Natural killer cell treated with Interleukin-12 subunit alpha and Interleukin-12 subunit beta and Interleukin-15 and Interleukin-18, amount 100 ng/mL, for 72 hours (primary cell): ENCODE data around the gene CUX1. TPM values are rescaled to one million over a fixed set of nuclear protein-coding genes. Genes with fewer than 3 reads are reported as not detected.
A peak's percentile ranks its signal among the peaks of the same experiment; 100 is the strongest.

Experiments used
- ATAC-seq, 2 donors: fragments of 150-1000 bp; cut with Tn5 transposase in 1 of 2; sonication (Bioruptor Pico), chemical (Tn5 transposase) in 1 of 2; 2 replicates each; pipeline ENCODE4 v1.10.0; 2021
- DNase-seq: peaks from one replicate; pipeline ENCODE4 v3.0.0; 2022; ENCODE audit warnings: low spot score
- H3K27ac Mint-ChIP-seq, 2 donors: 1 replicate in 1 of 2; 2 replicates in 1 of 2; pipeline ENCODE4 v1.8.0; 2022; ENCODE audit warnings: mixed read lengths in 2 of 2, mild to moderate bottlenecking in 1 of 2, moderate library complexity in 1 of 2
- H3K27me3 Mint-ChIP-seq, 2 donors: 1 replicate in 1 of 2; 2 replicates in 1 of 2; pipeline ENCODE4 v1.8.0; 2022; ENCODE audit warnings: mixed read lengths in 2 of 2
- H3K36me3 Mint-ChIP-seq: one replicate; pipeline ENCODE4 v1.8.0; 2022; ENCODE audit warnings: mixed read lengths
- H3K4me1 Mint-ChIP-seq, 2 donors: 1 replicate in 1 of 2; 2 replicates in 1 of 2; pipeline ENCODE4 v1.8.0; 2022; ENCODE audit warnings: low read depth in 2 of 2, mixed read lengths in 2 of 2, mild to moderate bottlenecking in 1 of 2
- H3K4me3 Mint-ChIP-seq: one replicate; pipeline ENCODE4 v1.8.0; 2022; ENCODE audit warnings: mixed read lengths
- H3K9me3 Mint-ChIP-seq: 2 replicates; pipeline ENCODE4 v1.8.0; 2022; ENCODE audit warnings: mixed read lengths
- total RNA-seq, 2 donors: library from RNA; stranded (reverse); gene quantifications; one replicate each; pipeline ENCODE4 v1.2.3, GENCODE V29; 2022

The CUX1 gene
- total RNA-seq, 2 donors from 2014 or later = 25.2 to 28.5 TPM

DNA sequence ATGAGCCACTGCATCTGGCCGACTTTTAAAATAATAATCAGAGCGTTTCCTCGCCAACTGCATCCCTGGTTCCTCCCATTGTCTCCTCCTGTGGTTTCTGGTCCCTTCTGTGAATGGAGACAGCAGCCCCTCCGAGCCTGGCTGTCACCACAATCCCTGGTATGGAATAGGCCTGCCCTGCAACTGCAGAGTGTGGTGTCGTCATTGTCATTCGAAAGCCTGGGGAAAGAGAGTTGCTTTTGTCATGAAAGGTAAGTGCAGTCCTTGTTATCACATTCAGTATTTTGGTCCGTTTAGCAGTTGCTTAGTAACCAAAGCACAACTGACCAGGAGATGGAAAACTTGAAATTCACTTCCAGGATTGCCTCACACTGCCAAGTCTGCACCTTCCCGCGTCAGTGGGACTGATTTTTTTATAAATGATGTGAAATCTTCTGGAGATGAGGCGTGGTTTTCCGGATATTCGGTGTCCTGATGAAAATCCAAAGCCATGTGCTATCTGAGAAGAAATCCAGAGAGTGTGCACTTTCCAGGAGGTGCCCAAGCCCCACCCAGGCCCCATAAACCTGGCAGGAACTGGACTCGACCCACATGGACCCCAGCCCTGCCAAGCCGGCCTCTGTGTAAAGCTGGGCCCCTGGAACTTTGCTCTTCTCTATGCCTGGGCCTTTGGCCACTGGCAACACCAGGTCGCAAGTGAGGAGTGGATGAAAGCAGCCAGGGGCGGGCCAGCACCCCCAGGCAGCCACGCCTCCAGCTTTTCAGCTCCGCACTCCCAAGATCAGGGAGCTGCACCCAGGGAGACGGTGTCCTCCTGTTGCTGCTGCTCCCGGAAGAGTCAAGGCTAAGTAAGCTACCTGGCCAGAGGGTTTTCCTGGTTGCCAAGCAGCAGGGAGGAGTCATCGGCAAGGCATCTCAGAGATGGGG is 335.5 kb downstream of the CUX1 start:
- ATAC-seq (no peak), DNase-seq (no peak)
- Mint-ChIP-seq H3K9me3 (no peaks in the 10 kb centered on the region), H3K4me3 (no peak overlapping the region), H3K36me3 (peaks cover 5% of the 10 kb centered on the region), H3K27me3 (no peaks in the 10 kb centered on the region), H3K4me1 (peaks cover 0 to 2% of the 10 kb centered on the region in 2 donors), H3K27ac (no peak overlapping the region)

DNA sequence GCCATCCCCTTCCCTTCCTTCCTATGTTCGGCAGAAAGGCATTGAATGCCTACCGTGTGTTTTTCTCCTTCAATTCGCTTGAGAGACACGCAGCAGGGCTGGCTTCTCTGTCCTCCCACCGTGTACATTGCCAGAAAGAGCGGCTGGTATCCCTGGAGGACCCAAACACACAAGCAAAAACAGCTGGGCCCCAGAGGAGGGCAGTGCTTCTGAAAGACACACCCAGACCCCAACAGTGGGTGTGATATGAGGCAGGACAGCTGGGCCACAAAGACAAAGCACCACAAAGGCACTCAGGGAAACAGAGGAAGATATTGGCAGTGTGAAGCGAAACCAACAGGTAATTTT is 336.1 kb downstream of the CUX1 start:
- no peak for DNase-seq
- H3K27me3 Mint-ChIP-seq = no peaks in the 10 kb centered on the region
- no peak overlapping the region for H3K27ac Mint-ChIP-seq
- ATAC-seq = no peak
- peaks cover 5% of the 10 kb centered on the region for H3K36me3 Mint-ChIP-seq
- no peaks in the 10 kb centered on the region for H3K9me3 Mint-ChIP-seq
- H3K4me3 Mint-ChIP-seq = no peak overlapping the region
- H3K4me1 Mint-ChIP-seq = peaks cover 0 to 3% of the 10 kb centered on the region in 2 donors

DNA sequence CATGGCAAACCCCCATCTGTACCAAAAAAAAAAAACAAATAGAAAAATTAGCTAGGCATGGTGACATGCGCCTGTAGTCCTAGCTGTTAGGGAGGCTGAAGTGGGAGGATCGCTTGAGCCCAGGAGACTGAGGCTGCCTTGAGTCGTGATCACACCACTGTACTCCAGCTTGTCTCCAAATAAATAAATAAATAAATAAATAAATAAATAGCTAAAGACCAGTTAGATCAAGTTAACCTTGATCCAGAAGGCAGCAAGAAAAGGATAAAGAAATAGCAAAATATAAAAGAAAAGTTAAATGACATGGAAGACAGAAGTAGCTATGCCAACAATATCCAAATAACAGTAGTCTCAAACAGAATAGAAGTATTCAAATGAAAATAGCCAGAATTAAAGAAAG is 337.0 kb downstream of the CUX1 start:
- Mint-ChIP-seq H3K27me3 (no peaks in the 10 kb centered on the region), H3K4me3 (no peak overlapping the region), H3K9me3 (no peaks in the 10 kb centered on the region), H3K36me3 (peaks cover 5% of the 10 kb centered on the region), H3K4me1 (peaks cover 0 to 3% of the 10 kb centered on the region in 2 donors), H3K27ac (no peak overlapping the region)
- DNase-seq = no peak
- no peak for ATAC-seq

DNA sequence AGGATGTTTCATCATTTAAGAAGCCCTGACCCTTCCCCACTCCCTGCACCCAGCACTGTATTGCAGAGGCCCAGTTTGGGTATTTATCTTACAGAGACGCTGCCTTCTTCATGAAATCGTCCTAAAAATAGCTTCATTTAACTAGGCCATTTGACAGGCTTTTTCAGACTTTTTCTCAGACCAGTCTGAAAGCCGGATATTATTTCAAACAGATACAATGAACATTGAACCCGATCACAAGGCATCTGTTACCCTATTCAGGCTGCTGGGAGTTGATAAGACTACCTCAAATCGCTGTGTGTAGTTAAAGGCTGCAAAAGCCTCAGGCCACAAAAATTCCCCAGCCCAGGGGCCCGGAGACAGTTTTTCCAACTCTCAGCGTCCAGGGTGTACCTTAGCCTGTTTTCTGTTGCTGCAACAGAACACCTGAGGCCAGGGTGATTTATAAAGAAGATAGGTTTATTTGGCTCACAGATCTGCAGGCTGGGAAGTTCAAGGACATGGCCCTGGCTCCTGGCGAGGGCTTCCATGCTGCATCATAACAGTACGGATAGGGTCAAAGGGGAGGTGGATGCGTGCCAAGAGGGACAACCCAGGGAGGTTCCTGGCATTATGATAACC is 338.5 kb downstream of the CUX1 start:
- no peak for ATAC-seq
- H3K36me3 Mint-ChIP-seq = peaks cover 5% of the 10 kb centered on the region
- no peak overlapping the region for H3K27ac Mint-ChIP-seq
- H3K4me1 Mint-ChIP-seq = peaks cover 0 to 3% of the 10 kb centered on the region in 2 donors
- no peak for DNase-seq
- no peak overlapping the region for H3K4me3 Mint-ChIP-seq
- no peaks in the 10 kb centered on the region for H3K27me3 Mint-ChIP-seq
- no peaks in the 10 kb centered on the region for H3K9me3 Mint-ChIP-seq

DNA sequence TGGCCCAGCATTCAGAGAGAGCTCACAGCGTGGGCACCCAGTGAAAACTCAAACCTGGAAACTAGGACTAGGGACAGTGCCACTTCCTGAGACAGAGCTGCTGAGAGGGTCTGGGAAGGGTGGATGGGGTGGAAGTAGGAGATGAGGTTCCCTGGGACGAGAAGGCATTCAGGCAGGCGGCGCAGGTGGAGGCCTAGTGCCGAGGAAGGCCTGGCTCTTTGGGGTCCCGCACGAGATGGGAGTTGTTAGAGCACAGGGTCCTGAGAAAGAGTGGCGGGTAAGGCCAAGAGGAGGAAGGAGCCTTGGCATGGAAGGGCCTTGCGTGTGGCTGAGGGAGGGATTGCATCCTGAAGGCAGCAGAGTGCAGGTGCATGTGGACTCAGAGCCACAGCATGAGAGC is 339.4 kb downstream of the CUX1 start:
- DNase-seq (no peak), ATAC-seq (peak; percentile 9 to 20)
- H3K4me3 Mint-ChIP-seq = no peak overlapping the region
- H3K27me3 Mint-ChIP-seq = no peaks in the 10 kb centered on the region
- peaks cover 0 to 3% of the 10 kb centered on the region in 2 donors for H3K4me1 Mint-ChIP-seq
- H3K27ac Mint-ChIP-seq = no peak overlapping the region
- peaks cover 5% of the 10 kb centered on the region for H3K36me3 Mint-ChIP-seq
- no peaks in the 10 kb centered on the region for H3K9me3 Mint-ChIP-seq

DNA sequence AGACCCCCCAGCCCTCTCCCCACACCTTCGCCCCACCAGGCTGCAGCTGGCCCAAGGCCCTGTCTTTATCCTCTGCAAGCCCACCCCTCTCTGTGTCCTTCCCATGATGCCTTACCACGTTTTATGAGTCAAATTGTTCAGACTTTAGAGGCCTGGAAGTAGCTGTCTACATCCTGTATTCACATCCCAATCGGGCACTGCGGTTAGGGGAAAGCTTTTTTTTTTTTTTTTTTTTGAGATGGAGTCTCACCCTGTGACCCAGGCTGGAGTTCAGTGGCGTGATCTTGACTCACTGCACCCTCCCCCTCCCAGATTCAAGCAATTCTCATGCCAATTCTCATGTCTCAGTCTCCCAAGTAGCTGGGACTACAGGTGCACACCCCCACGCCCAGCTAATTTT is 347.7 kb downstream of the CUX1 start:
- Mint-ChIP-seq H3K4me3 (no peak overlapping the region), H3K27ac (no peak overlapping the region), H3K36me3 (no peaks in the 10 kb centered on the region), H3K27me3 (no peaks in the 10 kb centered on the region), H3K4me1 (no peaks in the 10 kb centered on the region), H3K9me3 (no peaks in the 10 kb centered on the region)
- DNase-seq (no peak), ATAC-seq (no peak)

DNA sequence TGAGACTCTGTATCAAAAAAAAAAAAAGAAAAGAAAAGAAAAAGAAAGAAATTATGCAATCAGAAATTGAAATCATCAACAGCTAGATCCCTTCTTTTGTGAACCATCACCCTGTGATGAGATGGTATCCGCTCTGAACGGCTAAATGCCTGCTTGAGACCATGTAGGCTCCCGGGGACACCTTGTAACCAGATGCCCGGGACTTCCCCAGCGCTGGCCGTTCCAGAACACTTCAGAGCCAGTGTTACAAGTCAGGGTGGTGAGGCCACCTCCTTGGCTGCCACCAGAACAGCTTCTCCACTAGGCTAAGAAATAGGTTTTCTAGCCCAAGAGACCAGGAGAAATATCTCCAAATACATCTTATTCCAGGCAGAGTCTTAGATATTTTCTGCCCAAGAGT is 349.8 kb downstream of the CUX1 start:
- no peaks in the 10 kb centered on the region for H3K36me3 Mint-ChIP-seq
- ATAC-seq = no peak

DNA sequence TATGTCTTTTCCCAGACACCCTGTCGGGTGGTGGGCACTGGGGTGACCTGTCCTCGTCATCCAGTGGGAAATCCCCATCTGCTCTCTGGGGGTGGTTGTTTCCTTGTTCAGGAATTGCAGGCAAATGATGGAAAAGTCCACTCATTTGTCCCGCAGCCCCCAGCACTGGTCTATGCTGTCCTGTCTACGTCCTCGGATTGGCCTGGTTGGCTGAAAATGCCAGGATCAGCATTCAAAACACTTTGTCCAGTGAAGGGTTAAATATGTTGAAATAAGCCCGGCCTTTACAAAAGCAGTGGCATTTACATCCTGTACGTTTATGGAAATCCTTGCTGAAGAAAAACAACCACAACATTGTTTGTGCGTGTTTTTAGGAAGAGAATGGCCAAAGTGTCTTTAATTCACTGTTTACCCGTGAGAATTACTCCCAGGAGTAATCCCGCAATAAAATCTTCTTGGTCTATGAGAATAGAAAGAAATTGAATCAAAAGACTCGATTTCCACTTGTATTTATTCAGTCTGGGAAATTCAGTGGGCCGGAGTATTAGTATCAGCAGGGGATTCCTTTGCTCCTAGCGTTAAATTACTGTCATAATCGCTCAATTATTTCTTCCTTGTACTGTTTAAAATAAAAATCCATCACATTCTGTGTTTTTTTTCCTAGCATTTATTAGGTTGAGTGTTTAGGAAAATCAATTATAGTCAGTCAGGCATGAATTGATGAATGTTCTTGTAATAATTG is 352.4 kb downstream of the CUX1 start:
- no peaks in the 10 kb centered on the region for H3K9me3 Mint-ChIP-seq
- H3K27me3 Mint-ChIP-seq = no peaks in the 10 kb centered on the region
- DNase-seq = no peak
- no peak overlapping the region for H3K27ac Mint-ChIP-seq
- H3K4me1 Mint-ChIP-seq = no peaks in the 10 kb centered on the region
- no peak overlapping the region for H3K4me3 Mint-ChIP-seq
- H3K36me3 Mint-ChIP-seq = no peaks in the 10 kb centered on the region
- no peak for ATAC-seq

More for the DNA sequence above, 349.8 kb downstream of the CUX1 start:
- Mint-ChIP-seq H3K4me1 (no peaks in the 10 kb centered on the region), H3K9me3 (no peaks in the 10 kb centered on the region), H3K27me3 (no peaks in the 10 kb centered on the region), H3K4me3 (no peak overlapping the region), H3K27ac (no peak overlapping the region)
- DNase-seq = no peak

DNA sequence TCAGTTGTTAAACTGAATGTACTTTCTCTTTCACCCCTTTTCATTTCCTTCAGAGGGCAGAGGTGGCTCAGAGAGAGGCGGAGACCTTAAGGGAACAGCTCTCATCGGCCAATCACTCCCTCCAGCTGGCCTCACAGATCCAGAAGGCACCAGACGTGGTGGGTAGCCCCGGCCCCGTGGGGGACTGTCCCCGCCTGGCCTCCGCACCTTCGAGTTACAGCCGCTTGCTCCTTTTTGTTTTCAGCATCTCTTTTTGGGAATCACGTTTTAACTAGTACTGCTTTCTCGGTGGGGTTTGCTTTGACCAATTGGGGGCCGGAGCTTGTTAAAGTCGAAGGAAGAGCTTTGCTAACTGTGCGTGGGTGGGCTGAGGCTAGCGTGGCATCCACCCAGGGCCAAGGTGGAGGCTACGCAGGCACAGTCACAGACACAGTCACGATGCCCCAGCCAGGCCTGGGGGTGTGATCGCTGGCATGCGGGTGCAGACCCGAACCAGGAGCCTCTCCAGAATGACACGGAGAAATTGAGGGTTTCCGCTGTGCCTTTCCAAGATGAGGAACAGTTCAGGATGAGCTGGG is 353.1 kb downstream of the CUX1 start:
- DNase-seq (no peak), ATAC-seq (no peak)
- Mint-ChIP-seq H3K27ac (no peak overlapping the region), H3K27me3 (no peaks in the 10 kb centered on the region), H3K9me3 (no peaks in the 10 kb centered on the region), H3K4me1 (no peaks in the 10 kb centered on the region), H3K36me3 (no peaks in the 10 kb centered on the region), H3K4me3 (no peak overlapping the region)

DNA sequence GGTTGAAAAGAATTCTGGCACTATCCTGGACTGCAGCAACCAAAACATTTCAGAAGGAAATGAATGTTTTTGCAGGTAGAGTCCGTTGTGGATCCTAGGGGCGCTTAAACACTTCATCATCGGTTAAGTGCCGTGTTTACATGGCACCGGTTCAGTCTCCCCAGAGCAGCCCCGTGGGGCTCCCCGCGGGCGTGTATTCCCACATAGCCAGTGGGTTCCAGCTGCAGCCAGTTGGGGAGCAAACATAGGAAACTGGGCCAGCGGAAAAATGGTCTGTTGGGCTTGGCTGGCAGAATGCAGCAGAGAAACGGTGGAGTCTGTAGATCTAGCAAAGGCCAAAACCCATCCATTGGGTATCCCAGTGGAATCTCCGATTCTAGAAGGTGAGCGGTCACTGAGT is 356.2 kb downstream of the CUX1 start:
- ATAC-seq = no peak
- H3K9me3 Mint-ChIP-seq = no peaks in the 10 kb centered on the region
- no peak overlapping the region for H3K27ac Mint-ChIP-seq
- DNase-seq = peak; percentile 16
- no peaks in the 10 kb centered on the region for H3K27me3 Mint-ChIP-seq
- no peak overlapping the region for H3K4me3 Mint-ChIP-seq
- H3K4me1 Mint-ChIP-seq = no peaks in the 10 kb centered on the region
- no peaks in the 10 kb centered on the region for H3K36me3 Mint-ChIP-seq

DNA sequence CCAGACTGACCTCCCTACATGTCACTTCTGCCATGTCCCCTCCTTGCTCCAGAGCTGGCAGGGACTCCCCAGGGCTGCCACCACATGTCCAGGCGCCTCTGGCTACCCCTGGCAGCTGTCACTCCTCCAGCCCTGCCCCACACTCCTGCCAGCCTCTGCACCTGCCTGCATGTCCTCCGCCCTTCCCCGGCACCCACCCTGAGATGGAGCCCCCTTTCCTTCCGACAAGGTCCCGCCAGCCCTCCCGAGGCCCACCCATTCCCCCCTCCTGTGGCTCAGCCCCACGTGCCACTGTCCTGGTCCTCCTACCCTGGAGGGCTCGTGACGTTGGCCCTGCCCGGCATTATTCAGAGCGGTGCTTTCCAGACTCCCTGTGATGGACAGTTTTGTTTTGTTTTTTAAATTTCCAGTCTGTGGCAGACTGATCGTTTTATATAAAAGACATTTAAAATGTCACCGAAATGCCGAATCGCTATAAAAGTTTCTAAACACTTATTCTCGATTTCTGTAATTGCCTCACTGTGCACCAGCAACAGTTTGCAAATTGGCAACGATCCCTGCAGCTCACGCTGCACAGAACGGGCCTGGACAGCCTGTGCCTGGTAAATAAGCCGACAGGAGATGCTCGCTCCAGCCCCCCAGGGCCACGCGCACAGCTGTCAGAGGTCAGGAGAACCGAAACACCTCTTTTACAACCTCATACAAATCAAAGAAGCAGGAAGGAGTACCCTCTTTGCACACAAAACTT is 358.2 kb downstream of the CUX1 start:
- peak in 1 of 2 donors; percentile 32 for ATAC-seq
- H3K4me3 Mint-ChIP-seq = no peak overlapping the region
- no peaks in the 10 kb centered on the region for H3K27me3 Mint-ChIP-seq
- H3K36me3 Mint-ChIP-seq = no peaks in the 10 kb centered on the region
- no peak overlapping the region for H3K27ac Mint-ChIP-seq
- H3K4me1 Mint-ChIP-seq = no peaks in the 10 kb centered on the region
- peak; percentile 44 for DNase-seq
- no peaks in the 10 kb centered on the region for H3K9me3 Mint-ChIP-seq

DNA sequence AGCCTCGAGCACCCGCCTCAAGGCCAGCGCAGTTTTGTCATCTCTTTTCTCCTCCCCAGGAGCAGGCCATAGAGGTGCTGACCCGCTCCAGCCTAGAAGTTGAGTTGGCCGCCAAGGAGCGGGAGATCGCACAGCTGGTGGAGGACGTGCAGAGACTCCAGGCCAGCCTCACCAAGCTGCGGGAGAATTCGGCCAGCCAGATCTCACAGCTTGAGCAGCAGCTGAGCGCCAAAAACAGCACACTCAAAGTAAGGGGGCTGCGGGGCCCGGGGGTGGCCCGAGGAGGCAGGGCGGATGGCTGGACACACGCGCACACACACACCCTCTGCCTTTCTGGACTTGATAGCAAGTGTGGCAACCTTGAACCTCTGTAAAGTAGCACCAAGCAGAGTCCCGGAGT is 361.0 kb downstream of the CUX1 start:
- no peak for ATAC-seq
- no peaks in the 10 kb centered on the region for H3K4me1 Mint-ChIP-seq

DNA sequence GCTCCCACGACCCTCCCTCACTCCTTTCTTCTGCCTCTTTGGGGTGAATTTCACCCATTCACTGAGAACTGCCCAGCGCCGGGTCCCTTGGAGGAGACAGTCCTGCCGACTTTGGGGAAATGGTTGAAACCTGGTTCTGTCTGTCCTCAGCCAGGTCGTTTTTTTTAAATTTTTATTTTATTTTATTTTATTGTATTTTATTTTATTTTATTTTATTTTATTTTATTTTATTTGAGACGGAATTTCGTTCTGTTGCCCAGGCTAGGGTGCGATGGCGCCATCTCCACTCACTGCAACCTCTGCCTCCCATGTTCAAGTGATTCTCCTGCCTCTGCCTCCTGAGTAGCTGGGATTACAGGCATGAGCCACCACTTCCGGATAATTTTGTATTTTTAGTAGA is 363.3 kb downstream of the CUX1 start:
- Mint-ChIP-seq H3K27ac (no peak overlapping the region), H3K4me1 (no peaks in the 10 kb centered on the region), H3K36me3 (no peaks in the 10 kb centered on the region), H3K9me3 (no peaks in the 10 kb centered on the region), H3K27me3 (no peaks in the 10 kb centered on the region), H3K4me3 (no peak overlapping the region)
- ATAC-seq (no peak), DNase-seq (no peak)

More for the DNA sequence above, 361.0 kb downstream of the CUX1 start:
- no peak for DNase-seq
- Mint-ChIP-seq H3K9me3 (no peaks in the 10 kb centered on the region), H3K4me3 (no peak overlapping the region), H3K27me3 (no peaks in the 10 kb centered on the region), H3K27ac (no peak overlapping the region), H3K36me3 (no peaks in the 10 kb centered on the region)
